ENCODE data around the gene NR3C2.

The NR3C2 gene

DNA sequence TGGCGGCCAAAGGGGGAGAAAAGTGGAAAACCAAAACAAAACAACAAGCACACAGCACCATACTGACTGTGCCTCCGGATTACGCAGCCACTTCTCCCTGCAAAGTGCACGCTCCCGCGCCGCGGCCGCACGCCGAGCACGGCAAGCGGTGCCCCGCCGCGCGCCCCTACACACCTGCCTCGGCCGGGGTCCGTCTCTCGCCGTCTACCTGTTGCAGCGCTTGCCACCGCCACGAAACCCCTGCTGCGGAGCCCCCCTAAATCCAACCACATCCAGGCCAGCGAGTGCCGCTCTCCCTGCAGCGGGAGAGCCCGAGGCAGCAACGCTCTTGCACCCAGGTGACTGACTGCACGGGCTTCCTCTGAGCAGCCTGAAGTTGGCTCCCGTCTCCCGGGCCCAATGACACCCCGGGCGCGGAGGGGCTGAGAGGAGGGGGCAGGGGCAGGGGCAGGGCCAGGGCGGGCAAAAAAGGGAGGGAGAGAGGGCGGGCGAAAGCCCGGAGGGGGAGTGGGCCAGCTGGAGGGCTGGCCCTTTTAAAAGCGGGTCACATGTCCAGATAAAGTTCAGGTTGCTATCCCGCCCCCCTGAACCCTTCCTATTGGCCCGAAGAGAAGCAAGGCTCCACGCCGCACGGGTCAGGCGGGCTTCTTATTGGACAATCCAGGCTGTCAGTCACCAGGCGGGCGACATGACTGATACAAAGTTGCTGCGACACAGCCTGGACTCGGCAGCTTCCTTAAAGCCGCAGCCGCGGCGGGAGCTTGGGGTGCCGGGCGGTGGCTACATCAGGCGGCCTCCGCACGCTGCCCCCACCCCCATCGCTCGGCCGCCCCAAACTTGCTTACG is at the start of gene NR3C2:
TSS of gene NR3C2 (minus strand) at position 429 of the 846 bp plus-strand sequence.
- peak; percentile 59 for DNase-seq

DNA sequence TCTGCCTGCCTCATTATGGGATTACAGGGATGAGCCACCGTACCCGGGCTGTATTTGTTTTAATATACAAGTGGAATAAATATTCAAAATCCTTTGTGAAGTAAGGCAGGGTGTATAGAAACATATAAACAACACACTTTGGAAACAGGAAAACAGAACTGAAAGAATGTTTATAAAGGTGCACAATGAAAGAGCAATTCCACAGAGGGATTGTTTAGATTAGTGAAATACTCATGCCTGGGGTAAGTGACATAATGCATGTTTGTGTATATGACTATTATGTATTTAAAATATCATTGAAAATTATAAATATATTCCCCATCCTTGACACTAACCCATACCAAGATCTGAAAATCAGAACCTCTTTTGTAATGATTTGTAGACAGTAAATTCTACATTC is 45.0 kb upstream of the NR3C2 start:
- no peak for DNase-seq

DNA sequence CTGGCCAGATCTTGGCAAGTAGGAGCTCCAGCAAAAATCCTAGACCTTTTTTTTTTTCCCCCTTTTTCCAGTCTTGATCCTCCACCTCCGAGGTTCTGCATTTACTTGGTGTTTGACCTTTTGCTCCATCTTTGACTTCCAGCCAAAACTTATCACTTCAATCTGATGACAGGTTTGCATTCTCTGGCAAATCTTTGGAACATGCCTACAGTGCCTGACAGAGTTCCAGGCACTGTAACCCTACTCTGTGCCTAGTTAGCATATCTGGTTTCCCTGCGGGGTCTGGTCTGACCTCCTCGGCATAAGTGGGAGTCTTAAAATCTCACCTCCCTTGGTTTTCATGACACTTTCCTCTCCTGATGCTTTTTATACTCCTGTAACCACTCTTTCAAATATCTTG is 39.4 kb upstream of the NR3C2 start:
- no peak for DNase-seq

DNA sequence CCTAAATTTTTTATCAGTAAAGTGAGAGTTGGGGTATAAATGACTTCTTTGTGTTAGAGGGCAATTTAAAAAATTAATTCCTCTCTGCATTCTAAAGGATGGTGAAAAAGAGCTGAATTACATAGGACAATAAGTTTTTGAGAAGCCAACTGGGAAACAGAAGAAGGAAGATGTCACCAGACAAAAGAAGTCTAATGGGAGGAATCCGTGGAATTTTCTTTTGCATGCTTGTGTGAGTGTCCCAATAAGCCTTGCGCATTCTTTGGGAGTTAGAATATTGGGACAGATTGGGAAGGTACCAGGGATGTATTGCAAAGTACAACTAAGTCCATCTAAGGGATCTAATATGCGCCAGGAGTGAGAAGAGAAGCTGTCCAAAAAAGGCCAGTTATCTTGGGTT is 35.1 kb upstream of the NR3C2 start:
- DNase-seq = no peak

DNA sequence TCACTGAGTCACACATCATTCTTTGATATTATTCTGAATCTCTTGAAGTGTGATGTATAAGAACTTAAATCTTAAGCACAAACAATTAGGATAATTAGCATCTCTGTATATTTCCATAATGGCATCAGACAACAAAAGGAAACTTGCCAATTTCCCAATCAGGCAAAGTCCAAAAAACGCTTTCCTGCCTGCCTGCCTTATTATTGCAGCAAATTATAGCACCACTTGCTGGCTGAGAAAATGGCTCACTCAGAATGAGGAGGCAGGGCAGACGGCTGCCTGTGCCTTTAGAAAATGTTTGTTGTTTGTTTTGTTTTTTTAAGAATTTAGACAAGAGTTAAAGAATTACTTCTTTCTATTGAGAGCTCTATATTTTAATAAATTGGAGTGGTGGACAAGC is 27.7 kb upstream of the NR3C2 start:
- DNase-seq = no peak

DNA sequence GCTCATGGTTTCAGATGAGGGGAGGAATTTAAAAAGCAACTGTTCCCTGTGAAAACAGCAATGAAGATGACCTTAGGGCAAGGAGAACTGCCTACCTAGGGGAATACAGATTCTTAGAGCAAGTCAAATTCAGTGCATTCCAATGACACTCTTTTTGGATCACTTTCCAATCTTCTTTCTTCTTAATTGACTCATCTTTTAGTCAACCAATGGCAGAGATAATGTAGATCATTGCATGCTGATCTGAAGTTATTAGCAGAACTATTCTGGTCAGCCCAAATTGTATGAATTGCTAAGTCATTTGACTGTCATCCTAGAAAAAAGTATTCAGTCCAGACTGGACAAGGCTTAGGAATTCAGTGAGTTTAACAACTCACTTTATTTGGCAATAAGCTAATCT is 12.6 kb upstream of the NR3C2 start:
- DNase-seq = no peak

DNA sequence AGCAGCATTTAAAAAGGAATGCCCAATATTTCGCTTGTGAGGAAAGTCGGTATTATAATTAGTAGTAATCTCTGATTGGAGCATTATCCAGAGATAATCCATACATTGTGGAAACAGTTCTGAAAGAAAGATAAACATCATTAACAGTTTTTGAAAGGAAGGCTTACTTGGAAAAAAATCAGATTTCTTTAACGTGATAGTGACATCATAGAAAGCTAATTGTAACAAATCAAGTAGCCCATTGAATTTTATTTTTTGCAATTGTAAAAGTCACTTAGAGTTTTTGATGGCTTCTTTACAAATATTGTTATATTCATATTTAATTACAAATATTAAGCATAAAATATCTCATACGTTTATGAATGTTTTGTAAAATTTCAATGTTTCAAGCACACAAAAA is 11.6 kb upstream of the NR3C2 start:
- no peak for DNase-seq

DNA sequence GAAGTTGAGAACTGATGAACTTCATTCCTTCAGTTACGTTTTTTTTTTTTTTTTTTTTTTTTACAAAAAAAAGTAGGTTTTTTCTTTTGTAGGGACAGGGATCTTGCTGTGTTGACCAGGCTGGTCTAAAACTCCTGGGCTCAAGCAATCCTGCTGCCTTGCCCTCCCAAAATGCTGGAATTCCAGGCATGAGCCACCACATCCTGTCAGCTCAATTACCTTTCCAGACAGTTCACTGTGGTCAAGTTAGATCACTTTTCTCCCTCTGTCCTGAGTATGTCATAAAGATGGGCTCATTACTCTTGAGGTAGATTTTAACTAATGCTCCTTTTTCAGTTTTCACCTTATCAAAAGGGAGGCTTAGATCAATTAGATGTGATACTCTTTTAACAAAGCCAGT is 10.8 kb upstream of the NR3C2 start:
- no peak for DNase-seq

DNA sequence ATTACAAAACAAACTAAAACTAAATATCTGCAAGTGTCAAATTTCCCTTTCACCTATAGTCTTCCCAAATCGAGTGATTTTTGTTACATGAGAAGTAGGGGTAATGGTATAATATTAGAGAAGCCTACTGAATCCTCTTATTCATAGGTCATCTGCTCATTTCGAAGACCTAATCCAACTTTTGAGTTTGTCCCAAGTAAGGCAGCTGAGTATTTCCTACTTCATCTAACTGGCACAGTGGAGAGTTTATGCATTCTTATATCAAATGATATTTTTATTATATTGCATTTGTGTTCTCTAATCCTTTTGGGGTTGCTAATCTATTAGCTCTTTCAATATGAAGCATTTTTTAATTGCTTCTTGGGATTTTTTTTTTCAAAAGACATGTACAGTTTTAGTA is 7.7 kb upstream of the NR3C2 start:
- DNase-seq = no peak

DNA sequence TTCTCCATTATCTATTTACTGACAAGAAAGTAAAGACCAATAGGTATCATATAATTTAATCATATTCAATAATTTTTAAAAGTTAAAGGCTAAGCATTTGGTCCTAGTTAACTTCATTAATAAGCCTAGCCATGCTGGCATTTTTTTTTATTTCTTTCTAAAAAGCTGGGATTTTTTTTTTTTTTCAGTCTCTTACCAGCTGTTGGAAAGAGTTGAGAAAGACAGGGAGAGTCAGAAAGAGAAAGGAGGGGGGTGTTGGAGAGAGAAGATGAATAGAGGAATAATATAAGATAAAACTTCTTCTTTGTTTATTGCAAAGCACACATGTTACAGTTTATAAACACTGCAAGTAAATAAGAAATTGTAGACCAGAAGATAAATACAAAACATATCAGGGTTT is 5.9 kb upstream of the NR3C2 start:
- DNase-seq = no peak

DNA sequence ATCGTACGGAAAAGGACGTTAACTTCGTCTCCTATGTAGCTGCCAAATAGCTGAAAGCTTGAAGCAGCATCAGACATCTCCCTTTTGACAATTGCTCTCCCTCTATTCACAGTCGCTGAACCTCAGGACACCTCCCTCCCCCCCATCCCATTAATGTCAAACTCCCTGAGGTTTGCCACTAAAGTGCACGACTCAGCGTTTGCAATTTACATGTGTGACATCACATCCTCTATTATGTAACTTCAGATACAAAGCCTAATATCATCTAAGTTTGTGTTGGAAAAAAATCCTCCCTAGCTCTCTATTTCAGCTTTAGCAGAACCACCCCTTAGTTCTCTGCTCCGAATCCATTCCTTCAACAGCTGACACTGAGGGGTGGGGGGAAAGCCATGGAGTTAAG is 5.5 kb upstream of the NR3C2 start:
- no peak for DNase-seq

DNA sequence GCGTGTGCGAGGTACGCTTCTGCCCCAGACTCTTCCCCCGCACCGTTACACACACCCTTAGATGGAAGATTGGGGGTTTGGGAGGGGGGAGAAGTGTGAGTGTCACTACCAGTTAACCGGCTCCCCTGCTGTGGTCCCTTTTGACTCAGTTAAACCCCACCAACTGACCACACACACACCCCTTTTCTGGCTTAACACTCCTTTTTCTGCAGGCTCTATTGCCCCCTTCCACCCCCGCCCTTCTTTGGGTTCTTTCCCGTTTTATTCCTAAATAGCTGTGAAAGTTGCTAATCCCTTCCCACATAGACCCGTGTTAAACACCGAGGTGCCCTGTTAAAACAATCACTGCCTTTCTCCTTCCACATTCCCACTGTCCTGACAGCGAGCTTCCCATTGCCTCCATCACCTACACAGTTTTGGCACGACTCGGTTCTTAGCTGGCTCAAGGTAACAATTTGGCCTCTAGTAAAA is 3.7 kb upstream of the NR3C2 start:
- no peak for DNase-seq

DNA sequence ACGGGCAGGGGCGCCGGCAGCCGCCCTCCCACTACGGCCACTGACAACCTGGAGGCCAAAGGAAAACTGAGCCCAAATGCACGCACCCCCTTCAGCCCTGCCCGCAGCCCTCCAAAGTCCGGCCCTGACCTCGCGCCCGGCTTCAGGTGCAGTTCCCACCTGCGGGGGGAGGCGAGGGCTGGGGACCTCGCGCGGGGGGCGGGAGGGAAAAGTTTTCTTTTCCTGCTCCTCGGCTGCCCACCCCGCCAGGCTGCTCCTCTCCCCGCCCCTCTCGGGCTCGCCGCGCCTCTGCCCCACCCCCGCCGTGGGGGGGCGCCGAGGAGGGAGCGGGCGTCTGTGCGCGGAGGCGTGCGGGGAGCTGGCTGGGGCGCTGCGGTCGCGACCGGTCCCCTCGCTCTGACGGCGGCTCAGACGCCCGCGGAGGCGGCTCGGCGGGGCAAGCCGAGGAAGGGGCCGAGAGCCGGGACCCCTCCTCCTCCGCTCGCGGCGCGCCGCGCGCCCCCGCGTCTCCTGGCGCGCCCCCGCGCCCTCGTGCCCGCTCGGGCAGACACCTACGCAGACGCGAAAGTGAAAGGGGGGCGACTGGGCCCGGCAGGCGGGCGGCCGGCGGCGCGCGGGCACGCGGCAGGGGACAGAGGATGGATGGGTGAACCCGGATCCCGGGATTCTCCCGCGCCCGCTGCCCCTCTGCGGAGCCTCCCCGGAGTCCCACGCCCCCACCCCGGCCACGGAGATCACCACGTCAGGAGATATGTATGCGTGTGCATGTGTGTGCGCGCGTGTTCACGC is 3.1 kb upstream of the NR3C2 start:
- DNase-seq = no peak

DNA sequence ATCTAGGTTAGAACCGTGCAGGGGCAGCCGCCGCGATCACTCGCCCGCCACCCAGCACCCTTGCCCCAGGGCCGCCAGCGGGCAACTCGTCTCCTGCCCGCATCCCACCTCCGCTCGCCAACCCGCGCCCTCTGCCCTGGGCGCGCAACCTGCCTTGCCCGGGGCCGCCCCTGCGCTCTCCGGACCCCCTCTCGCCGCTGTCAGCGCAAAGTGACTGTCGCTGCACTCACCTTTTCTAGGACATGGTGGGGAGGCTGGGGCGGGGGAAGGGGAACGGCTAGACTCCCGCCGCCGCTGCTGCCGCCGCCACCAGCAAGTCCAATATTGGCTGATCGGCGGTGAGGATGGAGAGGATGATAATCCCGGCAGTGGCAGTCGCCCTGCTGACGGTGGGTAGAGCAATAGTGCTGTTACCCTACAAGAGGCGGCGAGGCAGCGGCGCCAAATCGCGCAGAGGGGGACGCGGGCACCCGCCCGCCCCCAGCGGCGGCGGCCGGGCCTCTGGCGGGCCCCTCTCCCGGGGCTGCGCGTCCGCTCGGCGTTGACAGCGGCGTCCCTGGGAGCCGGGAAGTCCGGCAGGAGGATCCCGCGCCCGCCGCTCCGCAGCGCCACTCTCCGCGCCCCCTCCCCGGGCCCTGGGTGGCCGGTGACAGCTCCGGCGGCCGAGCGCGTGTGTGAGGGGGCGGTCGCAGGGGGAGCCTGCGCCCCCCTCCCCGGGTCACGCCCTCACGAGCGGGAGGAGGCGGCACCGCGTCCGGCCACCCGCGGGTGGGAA is 2.3 kb upstream of the NR3C2 start:
- no peak for DNase-seq

DNA sequence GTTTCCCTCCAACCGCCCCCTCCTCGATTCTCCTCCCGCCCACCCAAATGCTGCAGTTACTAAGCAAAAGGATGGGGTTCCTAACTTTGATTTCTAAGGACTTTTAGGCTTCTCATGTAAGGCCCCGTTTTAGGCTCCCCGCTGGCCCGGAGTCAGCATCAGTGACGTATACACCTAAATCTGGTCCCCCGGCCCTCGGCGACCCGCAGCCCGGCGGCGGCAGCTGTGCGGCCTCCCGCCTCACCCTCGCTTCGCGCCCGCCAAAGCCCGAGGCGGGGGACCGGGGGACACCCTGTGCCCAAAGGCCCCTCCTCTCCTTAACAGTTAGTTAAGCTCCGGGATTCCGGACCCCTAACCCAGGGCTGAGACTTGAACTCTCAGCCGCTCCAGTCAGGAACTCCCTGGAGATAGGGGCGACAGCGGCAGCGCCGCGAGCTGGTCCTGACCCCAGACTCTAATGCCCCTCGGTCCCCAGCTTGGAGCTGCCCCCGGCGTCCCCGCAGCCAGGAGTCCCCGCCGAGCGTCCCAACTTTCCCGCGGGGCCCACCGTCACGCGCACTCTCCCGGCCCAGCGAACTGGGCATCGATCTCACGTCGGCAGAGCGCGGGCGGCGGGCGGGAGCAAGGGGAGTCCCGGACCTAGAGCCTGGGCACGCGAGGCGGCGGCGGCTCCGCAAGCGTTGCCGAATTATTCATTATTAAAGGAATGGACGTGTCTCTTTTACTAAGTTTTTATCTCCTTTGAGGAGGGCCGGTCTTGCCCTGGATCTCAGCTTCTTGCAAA is 1.5 kb upstream of the NR3C2 start:
- no peak for DNase-seq

DNA sequence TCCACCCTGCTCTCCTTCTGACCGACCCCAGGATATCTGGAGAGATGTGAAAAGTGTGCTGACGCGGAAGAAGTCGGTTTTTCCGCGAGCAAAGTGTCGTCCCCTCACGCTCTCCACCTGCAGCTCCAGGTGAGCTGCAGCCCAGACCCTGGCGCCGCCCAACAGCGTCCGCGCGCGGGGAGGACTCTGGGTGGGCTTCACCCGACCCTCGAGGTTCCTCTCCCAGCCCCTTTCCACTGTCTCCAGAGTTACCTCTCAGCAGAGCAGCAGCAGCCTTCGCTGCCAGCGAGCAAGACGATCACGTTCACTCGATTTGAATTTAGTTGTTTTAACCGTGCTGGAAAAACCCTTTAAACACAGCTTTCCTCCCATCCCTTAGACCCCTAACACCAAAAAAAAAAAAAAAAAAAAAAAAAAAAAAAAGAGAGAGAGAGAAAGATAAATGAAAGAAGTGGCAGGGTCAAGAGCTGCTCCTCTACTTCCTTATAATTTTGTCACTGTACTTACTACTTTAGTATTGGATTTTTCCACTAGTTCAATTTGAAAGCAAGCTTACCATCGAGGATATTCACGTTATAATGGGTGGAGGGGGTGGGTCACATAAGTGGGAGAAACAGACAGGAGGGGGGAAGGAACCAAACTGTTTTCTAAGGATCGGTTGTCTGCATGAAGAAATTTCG is 758 bp upstream of the NR3C2 start:
- DNase-seq = no peak

DNA sequence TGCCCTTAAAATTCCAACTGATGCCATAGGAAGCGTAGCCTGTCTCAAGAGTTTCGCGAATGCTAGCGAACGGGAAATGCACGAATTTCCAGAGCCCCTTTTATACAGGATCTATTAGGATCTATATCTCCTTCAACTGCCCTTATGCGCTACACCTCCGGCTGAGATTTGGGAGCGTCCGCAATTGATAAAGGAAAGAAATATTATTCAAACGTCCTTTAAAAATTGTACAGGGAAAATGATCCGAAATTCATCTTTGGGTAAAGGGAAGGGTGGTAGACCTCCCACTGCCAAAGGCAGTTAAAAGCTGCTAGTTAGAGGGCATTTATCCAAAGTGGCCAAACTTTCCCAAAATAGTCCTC is 609 bp downstream of the NR3C2 start:
- no peak for DNase-seq

DNA sequence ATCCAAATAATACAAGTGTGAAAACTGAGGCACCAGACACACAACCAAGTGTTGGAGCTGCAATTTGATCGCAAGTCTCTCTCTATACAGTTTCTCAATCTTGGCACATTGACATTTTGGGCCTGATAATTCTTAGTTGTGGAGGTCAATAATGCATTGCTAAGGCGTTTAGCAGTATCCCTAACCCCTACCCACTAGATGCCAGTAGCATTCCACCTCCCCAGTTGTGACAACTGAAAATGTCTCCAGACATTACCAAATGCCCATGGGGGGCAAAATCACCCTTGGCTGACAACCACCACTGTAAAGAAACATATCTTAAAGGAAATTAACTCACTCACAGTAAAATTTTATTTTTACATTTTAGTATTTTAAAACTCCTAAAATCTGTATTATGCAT is 4.2 kb downstream of the NR3C2 start:
- no peak for DNase-seq

DNA sequence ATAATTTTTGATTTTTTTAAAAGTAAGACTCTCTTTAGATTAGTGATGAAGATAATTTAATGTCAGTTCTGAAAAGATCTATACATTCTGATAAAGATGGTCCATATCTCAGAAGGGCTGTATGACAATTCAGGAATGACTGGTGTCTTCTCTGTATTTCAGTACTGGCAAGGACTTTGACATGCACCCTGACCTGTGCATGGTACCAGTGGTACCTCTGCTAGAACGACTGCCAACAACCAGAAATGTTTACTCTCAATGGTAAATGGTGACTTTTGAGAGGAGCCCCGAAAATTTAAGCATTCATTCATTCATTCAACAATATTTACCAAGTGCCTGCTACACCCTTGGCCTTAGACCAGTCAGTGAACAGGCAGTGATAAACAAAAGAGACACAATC is 4.8 kb downstream of the NR3C2 start:
- no peak for DNase-seq

DNA sequence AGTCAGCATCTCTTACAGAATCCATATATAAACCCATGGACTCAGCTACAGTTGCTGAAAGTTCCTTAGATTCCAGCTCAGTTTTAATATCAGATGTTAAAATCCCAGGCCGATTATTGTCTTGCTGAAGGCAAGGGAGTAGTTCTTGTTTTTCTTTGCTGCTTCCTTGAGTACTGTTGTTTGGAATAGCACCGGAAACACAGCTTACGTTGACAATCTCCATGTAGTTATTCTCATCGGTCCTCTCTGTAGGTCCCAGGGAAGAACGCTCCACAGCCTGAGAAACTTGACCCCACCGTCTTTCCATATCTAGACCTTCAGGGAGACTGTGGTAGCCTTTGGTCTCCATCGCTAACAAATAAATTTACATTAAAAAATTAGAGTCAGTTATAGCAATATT is 5.7 kb downstream of the NR3C2 start:
- no peak for DNase-seq

DNA sequence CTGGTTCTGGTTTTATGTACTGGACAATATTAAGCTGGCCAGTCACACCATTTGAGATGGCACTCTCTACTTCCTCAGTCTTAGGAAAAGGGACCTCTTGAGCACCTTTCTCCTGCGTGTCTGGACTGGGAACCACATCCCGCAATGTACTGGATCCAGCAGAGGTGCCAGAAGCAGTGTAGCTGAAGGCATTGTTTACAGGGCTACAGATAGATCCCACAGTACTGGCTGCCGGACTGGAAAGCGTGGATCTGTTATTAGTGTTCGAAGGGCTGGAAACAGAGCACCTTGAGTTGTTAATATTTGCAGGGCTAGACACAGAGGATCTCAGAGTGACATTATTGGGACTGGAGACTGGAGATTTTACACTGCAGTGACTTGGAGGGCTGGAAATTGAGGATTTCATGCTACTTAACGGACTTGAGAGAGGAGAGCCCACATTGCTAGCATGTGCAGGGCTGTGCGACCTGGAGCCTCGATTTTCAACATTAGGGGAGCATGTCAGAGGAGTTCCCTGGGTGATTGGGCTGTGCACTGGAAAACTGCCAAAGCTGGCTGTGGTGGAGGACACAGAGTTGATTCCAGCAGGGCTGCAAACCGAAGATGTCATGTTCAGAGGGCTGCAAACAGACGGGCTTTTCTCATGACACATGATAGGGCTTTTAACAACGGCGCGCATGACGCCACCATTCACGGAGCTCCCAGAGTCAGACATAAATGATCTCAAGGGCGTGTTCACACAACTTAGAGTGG is 6.4 kb downstream of the NR3C2 start:
- no peak for DNase-seq

Measured in NCI-H1694 (cell line).